Measurements from ENCODE around the gene FAM163A. TPM values are rescaled to one million over a fixed set of nuclear protein-coding genes. Genes with fewer than 3 reads are reported as not detected.

Gene FAM163A
- total and polyA plus RNA-seq, 9 of the 15 experiments (the other 6 are each of a cell fraction or from before 2014, with no cell fraction given), result not detected

- TF ChIP-seq ZNF280B (CRISPR knock-in tag; IDR thresholded peaks at IDR 0.05), result no peak
- TF ChIP-seq FOXP4 (CRISPR knock-in tag; IDR thresholded peaks at IDR 0.05; ENCODE audit: borderline replicate concordance), result no peak
- TF ChIP-seq U2AF2 (optimal IDR thresholded peaks at IDR 0.05; ENCODE audit: low read depth, low read length), result no peak
- no peak for TF ChIP-seq LEF1 (IDR thresholded peaks at IDR 0.05)
- TF ChIP-seq ZNF41 (CRISPR knock-in tag; conservative IDR thresholded peaks at IDR 0.05), result no peak; the same call in 1 of the 2 replicates
- peak; percentile 26; the same call in 1 of the 2 replicates for TF ChIP-seq ZBTB9 (CRISPR knock-in tag; IDR thresholded peaks at IDR 0.05)
- TF ChIP-seq ZNF584 (CRISPR knock-in tag; IDR thresholded peaks at IDR 0.05; ENCODE audit: low read depth), result no peak
- TF ChIP-seq CTBP1 (IDR thresholded peaks at IDR 0.05; ENCODE audit: borderline replicate concordance), result peak; percentile 89
- TF ChIP-seq RERE (CRISPR knock-in tag; IDR thresholded peaks at IDR 0.05; ENCODE audit: borderline replicate concordance), result no peak
- peak; percentile 44 for TF ChIP-seq NEUROD1 (IDR thresholded peaks at IDR 0.05; ENCODE audit: borderline replicate concordance, low read depth, low read length, partially characterized antibody)
- no peak for TF ChIP-seq ZNF347 (CRISPR knock-in tag; IDR thresholded peaks at IDR 0.05; ENCODE audit: low read depth)
- no peak for TF ChIP-seq SMC3 (conservative IDR thresholded peaks at IDR 0.05; ENCODE audit: insufficient read depth, low read depth, low read length)
- TF ChIP-seq PTRF (tag; IDR thresholded peaks at IDR 0.05), result no peak
- TF ChIP-seq SMAD4 (CRISPR knock-in tag; conservative IDR thresholded peaks at IDR 0.05), result peak; percentile 66
- TF ChIP-seq BRD4 (IDR thresholded peaks at IDR 0.05), result no peak
- peak; percentile 81; the same call in 1 of the 2 replicates for TF ChIP-seq ZBTB7A (IDR thresholded peaks at IDR 0.05; ENCODE audit: borderline replicate concordance, control insufficient read depth, low read depth, low read length)
- TF ChIP-seq TBL1XR1 (IDR thresholded peaks at IDR 0.05; ENCODE audit: low read length in 2 of 2), result no peak
- TF ChIP-seq ZZZ3 (IDR thresholded peaks at IDR 0.05), result no peak
- TF ChIP-seq ZNF282 (CRISPR knock-in tag; IDR thresholded peaks at IDR 0.05), result no peak
These were observed 75.7 kb downstream of the FAM163A start (continued) for GRCh38 chr1:179818743-179819173.
